T-helper 9 cell (primary cell): Measurements from ENCODE around the gene TIGD3.
A peak's percentile ranks its signal among the peaks of the same experiment; 100 is the strongest.

Source experiments
- DNase-seq: peaks from one replicate; pipeline ENCODE4 v3.0.0-alpha.2; 2020

TIGD3 gene

DNA sequence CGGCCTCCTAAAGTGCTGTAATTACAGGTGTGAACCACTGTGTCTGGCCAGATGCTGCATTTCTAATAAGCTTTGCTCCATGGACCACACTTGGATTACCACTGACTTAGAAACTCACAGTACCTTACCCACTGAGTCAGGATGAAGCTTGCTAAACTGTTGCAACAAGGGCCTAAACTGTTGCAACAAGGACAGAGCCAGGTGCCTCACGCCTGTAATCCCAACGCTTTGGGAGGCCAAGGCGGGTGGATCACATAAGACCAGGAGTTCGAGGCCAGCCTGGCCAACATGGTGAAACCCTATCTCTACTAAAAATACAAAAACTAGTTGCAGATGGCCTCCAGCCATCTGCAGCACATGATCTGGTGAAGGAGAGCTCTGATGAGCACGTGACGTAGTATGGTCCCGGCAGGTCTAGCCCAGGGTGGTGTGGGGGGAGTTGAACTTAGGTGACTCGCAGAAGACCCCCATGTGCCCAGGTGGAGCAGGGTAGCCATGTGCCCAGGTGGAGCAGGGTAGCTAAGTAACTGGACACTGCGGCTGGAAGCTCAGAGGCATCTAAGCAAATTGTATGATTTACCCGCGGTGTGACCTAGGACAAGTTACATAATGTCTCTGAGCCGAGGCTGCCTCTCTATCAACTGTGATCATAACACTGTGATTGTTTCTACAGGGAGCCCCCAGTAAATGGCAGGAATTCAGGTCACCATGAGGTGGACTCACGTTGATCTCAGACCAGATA lies 19.5 kb downstream of the TIGD3 start:
- no peak for DNase-seq

- no peak for DNase-seq
These were observed 20.5 kb downstream of the TIGD3 start for GRCh38 chr11:65375012-65375411.

DNA sequence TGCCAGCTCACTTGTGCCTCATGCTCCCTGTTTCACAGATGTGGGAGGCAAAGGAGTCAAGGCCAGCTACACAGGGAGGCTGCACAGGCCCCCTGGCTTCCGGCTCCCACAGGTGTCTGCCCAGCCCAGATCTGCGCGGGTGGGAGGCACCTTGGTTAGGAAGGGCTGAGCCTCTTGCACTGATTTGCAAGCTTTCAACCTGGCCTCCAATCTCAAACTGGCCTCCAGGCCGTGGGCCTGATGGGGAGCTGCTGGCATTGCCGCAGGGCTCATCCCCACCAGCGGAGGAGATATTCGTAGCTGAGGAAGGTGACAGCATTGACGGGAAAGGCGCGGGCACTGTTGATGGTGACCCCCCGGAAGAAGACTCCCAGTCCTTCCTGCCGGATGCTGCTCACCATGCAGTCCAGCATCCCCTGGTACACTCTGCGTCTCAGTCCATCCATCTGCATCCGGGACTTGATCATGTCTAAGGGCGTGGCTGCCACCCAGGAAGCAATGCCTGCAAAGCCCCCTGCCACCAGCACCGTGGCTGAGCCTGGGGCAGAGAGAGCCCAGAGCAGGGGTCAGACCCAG lies 21.7 kb downstream of the TIGD3 start:
- no peak for DNase-seq

DNA sequence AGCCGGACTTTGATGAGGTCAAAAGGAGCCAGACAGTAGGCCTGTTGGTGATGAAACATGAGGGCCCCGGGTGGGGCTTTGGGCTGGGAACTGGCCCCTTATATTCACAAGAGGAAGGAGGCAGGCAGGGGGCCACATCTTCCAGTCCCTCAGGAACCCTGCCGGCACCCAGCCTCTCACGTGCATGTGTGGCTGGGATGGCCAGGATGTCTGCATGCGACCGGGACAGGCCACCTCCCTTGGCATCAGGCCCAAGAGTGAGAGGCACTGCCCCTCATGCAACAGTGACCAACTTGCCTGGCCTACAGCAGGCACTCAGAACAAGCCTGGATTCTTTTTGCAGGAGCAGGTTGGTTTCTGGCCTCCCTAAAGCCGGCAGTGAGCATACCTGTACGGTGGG lies 22.5 kb downstream of the TIGD3 start:
- no peak for DNase-seq

DNA sequence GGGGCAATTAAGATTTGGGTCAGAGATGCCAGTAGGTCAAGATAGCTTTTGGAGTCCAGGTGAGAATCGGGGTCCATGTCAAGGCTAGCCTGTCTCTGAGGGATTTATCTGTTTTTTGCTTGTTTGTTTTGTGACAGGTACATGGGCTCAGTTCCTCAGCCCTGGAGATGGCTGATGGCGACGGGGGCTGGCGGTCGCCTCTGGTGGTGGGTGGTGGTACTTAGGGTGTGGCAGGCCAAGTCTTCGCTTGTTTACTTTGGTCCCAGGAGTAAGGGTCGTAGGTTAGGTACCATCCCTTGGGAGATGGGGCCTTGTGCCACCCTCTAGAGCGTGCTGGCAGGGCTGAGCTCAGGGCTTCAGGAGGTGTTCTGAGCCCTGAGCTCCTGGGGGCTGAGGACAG lies 23.2 kb downstream of the TIGD3 start:
- no peak for DNase-seq

GRCh38 chr11:65378208-65378927 lies 23.8 kb downstream of the TIGD3 start:
- DNase-seq: no peak

- DNase-seq: no peak
These were observed 24.5 kb downstream of the TIGD3 start for GRCh38 chr11:65378928-65379638.

DNA sequence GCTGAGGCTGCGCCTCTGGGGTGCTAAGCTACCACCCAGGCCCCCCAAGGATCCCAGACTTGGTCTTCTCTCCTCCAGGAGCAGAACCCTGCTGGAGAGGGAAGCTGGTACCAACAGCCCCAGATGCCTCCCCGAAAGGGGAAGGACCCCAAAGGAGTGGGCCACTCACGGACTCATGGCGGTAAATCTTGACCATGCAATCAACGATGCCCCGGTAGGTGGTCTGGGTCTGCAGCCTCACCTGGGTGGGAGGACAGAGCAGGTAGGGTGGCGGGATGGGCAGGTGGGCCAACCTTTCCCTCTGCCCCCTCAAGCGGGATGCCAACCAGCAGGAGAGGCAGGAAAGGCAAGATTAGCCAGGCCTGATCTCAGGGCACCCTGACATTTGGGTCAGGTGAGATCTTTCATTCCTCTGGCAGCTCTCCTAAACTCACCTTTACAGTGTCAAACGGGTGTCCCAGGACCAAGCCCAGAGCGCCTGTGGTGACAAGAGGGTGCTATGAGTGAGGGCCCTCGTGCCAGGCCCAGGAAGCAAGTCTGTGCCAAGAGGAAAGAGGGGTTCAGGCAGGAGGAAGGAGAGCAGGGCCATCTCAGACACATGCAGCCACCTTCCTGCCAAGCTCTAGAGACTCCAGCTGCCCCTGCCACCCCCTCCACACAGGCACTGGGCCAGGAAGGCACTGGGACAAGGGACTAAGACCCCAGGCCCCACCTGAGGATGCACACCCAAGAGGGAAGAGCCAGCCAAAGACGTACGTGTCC lies 25.3 kb downstream of the TIGD3 start:
- DNase-seq: no peak

GRCh38 chr11:65380460-65381119 lies 26.0 kb downstream of the TIGD3 start:
- DNase-seq: no peak

GRCh38 chr11:65381716-65382032 lies 27.1 kb downstream of the TIGD3 start:
- DNase-seq: peak; percentile 16

- peak; percentile 83 for DNase-seq
These were observed 27.7 kb downstream of the TIGD3 start, which contains the start of gene SLC25A45 for GRCh38 chr11:65382033-65382803. SLC25A45 (minus strand) TSS chr11:65382646; CDS start chr11:65381951, 695 bp downstream.

GRCh38 chr11:65382804-65383368 lies 28.3 kb downstream of the TIGD3 start:
- DNase-seq: no peak

GRCh38 chr11:65383778-65384177 lies 29.2 kb downstream of the TIGD3 start:
- no peak for DNase-seq

DNA sequence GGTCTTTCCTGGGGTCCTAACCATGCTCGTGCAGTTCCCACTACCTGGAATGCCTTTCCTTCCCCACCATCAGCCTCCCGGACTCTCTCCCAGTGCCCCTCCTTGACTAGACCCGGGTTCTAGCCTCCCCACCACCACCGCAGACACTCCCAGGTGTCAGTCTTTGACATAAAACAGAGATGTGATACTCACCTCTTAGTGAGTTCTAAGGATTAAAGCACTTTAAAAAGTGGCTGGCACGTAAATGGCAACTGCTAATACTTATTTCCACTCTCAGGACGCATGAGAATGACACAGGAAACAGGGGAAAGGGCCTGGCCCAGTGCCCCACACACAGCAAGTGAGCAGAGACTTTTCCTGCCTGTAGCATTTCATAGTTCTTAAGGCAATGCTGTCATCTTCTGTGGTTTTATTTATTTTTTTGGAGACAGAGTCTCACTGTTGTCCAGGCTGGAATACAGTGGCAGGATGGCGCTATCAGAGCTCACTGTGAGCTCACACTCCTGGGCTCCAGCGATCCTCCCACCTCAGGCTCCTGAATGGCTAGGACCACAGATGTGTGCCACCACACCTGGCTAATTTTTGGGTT lies 29.8 kb downstream of the TIGD3 start:
- DNase-seq: no peak

DNA sequence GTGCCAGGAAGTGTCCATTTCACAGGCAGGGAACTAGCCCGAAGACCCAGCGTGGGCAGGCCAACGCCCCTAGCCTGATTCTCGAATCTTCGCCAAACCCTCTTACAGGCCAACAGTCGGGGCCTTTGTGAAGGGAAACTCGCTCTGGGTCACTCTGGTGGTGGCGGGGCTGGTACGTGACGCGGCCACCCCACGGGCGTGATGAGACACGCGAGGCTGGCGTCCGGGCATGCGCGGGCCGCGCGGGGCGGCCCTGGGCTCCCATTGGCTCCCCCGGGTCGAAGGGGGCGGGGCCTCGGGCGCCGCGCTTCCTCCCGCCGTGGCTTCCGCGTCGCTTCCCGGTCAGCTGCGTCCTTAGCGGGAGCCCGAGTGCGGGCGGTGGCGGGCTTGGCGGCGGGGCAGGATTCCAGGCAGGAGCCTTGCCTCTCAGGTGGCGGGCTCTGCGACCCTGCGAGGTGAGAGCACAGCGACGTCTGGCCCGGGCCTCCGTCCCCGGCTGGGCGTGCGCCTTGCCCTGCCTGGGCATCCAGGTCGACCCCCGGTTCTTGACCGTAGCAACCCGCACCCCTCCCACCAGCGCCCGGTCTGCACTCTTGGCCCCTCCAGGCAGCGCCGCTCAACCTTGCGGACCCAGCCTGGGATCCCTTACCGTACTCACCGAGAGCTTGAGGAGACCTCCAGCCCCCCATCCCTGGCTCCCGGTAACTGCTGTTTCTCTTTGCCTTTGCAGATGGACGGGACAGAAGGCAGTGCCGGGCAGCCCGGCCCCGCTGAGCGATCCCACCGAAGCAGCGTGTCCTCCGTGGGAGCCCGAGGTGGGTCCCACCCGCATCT lies 32.0 kb downstream of the TIGD3 start, which contains the start of gene FRMD8:
FRMD8 (plus strand) TSS at position 331 of the 834 bp plus-strand sequence; CDS start at position 731, 400 bp downstream.
- peak; percentile 86 for DNase-seq

- no peak for DNase-seq
These were observed 34.2 kb downstream of the TIGD3 start for GRCh38 chr11:65388731-65389130.

DNA sequence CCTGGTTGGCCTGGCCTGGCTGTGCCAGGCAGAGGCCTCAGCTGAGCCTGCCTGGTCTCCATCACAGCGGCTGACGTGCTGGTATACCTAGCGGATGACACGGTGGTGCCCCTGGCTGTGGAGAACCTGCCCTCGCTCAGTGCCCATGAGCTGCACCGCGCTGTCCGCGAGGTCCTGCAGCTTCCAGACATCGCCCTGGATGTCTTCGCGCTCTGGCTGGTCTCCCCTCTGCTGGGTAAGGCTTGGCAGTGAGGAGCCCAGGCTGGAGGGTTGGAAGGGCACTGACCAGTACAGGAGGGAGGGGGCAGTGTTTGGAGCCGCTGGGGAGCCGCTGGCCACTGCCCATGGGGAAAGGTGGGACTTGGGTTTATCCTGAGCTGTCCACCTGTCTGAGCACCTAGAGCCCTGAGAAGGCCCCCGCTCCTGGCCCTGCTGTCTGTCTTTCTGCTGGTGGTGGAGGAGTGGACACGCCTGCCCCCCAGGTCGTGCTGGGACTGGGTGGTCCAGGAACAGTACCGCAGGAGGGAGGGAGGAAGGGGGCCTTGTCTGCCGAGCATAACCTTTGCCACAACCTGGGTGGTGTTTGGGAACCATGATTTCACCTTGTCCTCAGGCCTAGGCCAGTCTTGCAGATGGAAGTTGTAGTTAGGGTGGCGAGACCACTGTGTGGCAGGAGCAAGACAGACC lies 34.9 kb downstream of the TIGD3 start:
- no peak for DNase-seq

GRCh38 chr11:65390099-65390941 lies 35.8 kb downstream of the TIGD3 start:
- DNase-seq: no peak
